Activated effector memory CD4-positive, alpha-beta T cell treated with anti-CD3 and anti-CD28 coated beads, Interleukin-2, amount 50 U/mL, for 16 hours (primary cell): ENCODE results near the gene TSPAN18.

Experiments used
- DNase-seq: peaks from one replicate; pipeline ENCODE4 v3.0.0-alpha.2; 2020

Gene TSPAN18

GRCh38 chr11:44741976-44742375 is 15.2 kb downstream of the TSPAN18 start:
- DNase-seq = no peak

- no peak for DNase-seq
Observed at GRCh38 chr11:44742508-44743246, 15.9 kb downstream of the TSPAN18 start.

DNA sequence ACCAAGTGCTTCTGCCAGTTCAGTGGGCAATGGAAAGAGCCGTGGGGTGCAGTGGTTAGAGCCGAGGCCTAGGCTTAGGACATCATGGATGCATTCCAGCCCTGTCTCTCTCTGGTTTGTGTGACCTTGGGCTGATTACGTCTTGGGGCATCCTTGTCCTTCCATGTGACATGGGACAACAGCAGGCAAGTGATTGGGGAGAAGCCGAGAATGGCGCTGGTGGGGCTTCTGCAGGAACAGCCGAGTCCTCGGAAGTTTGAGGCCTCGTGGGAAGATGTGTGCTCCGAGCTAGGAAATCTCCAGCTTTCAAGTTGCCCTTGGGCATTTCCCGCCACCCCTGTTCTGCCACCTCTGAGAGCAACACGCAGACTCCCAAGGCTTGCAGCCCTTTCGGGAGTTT is 16.6 kb downstream of the TSPAN18 start:
- no peak for DNase-seq

- DNase-seq = no peak
Observed at GRCh38 chr11:44743959-44744557, 17.3 kb downstream of the TSPAN18 start.

DNA sequence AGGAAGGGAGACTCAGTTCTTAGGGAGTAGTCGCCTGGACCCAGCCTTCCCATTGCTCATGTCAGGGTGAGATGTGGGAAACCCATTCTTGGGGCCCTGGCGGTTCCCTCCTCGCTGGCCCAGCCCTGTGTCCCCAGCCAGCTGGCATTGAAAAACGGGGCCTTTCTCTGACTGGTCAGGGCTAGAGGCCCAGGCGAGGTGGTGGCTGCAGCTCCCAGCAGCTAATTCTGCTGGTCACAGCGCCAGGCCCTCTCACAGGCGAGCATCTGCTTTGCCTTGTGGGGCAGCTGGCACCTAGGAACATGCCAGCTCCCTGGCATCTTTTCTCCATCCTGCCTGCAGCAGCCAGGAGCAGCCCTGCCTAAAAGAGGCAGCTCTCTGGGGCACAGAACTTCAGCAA is 20.1 kb downstream of the TSPAN18 start:
- no peak for DNase-seq

GRCh38 chr11:44747316-44747715 is 20.6 kb downstream of the TSPAN18 start:
- no peak for DNase-seq

DNA sequence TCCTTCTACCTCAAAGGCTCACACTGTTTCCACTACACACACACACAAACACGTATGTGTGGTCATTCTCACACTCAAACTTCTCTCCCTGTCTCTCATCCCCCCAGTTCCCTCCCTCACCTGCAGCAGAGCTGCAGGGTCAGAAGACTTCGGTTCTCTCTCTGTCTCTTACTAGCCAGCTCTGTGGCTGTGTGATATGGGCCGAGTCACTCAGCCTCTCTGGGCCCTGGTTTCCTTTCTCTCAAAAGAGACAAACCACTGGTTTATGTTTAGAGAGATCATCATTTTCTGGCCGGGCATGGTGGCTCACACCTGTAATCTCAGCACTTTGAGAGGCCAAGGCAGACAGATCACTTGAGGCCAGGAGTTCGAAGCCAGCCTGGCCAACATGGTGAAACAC is 21.1 kb downstream of the TSPAN18 start:
- no peak for DNase-seq

GRCh38 chr11:44748606-44749005 is 21.8 kb downstream of the TSPAN18 start:
- no peak for DNase-seq

DNA sequence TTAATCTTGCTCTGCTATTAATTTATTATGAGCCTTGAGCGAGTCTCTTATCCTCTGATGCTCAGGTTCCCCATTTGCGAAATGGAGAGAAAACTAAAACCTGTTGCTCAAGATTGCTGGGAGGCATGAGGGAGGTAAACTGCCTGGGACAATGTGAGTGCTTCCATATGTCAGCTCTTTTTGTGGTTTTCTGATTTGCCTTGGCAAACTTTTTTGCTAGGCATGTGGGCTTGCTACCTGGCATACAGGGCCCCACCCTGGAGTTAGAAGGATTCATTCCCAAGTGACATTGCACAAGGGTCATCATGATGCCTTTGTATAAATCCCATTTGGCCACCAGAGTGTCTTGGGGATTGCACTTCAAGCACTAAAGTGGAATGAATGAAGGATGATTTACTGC is 22.4 kb downstream of the TSPAN18 start:
- DNase-seq = no peak

DNA sequence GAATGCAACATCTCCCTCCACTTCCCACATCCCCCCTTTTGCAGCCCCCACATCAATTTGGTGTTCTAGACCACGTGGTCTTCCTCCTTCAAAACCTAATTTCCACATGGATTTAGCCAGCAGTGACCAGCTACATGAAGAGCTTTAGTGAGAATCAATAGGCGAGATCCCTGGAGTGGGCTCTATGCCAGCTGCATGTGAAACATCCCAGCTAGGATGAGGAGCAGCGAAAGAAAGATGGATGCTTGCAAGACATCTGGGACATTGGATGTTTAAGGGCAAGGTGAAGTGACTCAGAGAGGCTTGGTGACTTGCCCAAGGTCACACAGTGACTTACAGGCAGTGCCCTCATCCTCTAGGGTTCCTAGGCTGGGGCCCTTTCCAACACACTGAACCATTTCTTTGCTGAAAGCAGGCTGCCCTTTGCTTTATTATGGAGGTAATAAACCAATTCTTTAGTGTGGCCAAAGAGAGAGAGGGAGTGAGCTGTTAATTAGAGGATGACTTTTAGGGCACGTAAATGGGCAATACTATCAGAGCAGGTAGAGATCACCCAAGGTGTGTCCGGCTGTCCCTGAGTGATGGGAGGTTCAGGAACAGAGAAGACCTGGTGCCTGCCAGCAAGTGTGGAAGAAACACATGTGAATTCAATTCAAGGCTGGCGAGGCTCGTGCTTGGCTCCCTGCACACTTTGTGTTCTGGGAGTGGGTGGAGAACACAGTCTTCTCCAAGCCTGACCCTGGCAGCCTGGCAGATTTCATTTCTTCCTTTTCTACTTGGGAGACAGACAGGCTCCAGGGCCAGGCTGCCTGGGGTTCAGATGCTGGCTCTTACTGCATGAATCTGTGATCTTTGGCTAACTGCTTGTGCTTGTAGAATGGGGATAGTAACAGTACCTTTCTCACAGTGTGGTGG is 24.0 kb downstream of the TSPAN18 start:
- no peak for DNase-seq

DNA sequence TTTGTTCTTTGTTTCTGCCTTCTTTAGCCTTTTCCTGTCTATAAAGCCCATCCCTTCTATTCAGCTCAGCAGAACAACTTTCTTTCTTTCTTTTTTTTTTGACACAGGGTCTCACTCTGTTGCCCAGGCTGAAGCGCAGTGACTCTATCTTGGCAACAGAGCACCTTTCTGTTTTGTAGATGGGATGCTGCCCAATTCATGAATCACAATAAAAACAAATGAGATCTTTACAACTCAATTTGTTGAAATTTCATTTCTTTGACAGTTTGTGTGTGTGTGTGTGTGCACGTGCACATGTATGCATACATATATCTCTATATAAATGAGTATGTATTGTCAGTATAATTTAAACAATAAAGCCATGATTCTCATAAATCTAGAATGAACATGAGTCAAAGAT is 25.5 kb downstream of the TSPAN18 start:
- no peak for DNase-seq

DNA sequence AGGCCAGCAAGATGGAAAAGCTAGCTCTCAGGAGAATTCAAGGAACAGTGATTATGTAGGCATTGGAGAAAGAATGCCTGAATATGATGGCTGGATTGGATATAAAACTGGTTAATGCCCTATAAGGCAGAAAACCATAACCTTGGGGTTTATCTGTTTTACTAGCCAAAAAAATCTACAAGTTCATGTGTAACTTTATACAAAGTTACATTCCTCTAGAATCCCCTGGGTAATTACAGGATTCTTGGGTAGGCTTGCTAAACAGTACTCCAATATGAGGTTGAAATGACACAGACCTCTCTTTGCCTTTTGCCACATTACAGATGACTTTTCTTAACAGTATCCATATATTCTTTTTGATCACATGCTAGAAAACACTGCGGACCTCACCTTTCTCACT is 26.0 kb downstream of the TSPAN18 start:
- no peak for DNase-seq

DNA sequence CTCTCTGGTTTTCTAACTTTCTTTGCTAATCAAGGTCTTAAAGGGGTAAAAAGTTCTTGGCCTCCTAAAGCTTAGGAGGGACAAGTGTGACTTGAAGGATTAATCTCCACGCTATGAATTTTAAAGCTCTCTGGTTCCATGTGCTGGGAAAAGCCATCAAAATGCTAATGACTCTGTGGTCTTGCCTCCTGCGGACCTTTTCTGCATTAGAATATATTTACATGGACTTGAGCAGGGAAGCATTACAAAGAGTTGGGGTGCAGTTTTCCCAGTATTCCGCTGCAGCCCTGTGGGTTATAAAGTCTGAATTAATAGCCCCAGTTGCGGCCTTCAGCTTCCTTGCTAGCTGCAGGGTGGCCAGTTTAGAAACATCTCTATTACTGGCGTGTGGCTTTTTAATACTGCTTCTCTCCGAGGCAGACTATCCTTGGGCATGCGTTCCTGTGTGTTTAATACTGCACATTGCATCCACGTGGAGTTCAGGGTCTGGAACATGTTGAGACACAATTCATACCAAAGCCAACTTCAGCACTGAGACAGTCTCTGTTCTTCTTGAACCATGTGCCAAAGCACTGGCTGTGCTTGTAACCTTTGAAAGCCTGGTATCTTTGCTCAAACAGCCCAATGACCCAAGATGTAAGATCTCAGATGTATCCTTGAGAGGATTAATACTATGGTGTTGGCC is 27.3 kb downstream of the TSPAN18 start:
- DNase-seq = no peak

DNA sequence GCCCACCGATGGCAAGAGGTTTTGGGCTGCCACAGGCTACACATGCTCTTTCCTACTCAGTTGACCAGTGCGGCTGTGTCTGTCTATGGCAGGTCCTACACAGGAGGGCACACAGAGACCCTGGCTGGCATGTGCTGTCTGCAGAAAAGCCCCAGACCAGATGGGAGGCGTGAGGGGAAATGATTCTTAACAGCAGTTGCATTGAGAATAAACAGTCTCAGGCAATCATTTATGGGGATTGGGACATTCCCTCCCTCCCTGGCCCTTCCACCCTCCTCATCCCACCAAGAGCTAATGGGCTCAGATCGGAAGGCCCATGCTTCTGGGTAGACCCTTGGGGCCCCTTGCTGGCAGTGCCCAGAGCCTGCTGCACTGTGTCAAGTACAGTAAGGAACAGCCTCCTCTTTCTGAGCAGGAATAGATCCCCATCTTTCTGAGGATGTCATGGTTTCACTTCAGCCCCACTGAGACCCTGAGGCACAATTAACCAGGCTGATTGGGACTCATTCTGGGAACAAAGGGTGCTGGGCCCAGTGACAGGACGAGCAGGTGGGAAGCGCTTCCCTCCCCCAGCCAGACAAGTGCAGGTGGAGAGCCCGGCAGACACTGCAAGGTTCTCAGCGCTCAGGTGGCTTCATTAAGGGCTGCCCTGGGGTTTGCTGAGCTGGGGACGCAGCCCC is 28.3 kb downstream of the TSPAN18 start:
- DNase-seq = no peak

DNA sequence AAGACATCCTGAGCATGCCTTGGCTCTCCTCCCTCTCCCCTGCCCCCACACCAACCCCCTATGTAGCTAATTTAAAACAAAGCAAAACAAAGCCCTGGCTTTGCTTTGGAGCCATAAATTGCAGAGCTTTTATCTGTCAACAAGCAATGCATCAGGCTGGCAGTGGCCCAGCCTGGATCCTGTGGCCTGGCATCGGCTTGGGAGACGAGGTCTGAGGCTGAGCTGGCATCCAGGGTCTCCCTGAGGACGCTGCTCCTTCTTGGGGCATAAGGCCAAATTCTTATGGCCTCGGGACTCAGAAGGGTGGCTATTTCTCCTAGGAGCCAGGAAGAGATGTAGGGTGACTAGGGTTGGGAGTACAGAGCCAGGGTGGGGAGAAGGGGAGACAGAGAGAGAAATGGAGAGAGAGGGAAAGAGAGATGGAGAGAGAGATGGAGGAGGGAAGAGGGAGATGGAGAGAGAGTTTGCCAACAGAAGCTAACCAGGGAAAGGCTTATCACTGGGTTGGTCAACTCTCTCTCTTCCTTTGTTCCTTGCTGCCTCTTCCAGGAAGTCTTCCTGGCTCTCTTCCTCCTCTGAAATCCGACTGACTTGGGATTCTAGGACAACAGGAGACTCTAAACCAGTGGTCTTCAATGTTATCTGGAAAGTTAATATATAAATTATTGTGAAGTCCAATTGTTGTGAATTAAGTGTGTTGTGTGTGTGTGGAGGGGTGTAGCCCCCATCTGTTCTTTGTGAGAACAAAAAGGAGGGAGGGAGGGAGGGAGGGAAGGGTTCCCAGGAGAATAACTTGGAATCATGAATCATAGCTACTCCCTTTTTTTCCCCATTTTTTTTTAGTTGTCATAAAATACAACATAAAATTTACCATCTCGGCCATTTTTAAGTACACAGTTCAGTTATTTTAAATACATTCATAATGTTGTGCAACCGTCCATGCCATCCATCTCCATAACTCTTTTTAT is 29.1 kb downstream of the TSPAN18 start:
- no peak for DNase-seq

DNA sequence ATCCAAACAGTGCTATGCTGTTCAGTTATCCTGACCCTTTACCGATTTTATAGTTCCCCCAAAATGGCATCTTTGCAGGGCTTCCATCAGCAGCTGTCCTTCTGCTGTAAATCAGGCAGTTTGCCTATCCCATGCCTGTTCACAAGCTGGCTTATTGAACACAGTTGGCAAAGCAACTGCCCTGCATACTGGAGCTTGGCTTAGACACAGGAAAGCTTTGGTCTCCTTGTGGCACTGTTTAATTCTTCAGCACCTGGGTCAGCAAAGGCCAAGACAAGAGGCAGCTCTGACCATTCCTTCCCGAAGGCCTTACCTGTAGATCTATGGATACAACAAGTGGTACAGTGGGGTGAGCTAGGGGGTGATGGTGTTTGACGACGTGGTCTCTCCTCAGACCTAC is 32.2 kb downstream of the TSPAN18 start:
- no peak for DNase-seq

DNA sequence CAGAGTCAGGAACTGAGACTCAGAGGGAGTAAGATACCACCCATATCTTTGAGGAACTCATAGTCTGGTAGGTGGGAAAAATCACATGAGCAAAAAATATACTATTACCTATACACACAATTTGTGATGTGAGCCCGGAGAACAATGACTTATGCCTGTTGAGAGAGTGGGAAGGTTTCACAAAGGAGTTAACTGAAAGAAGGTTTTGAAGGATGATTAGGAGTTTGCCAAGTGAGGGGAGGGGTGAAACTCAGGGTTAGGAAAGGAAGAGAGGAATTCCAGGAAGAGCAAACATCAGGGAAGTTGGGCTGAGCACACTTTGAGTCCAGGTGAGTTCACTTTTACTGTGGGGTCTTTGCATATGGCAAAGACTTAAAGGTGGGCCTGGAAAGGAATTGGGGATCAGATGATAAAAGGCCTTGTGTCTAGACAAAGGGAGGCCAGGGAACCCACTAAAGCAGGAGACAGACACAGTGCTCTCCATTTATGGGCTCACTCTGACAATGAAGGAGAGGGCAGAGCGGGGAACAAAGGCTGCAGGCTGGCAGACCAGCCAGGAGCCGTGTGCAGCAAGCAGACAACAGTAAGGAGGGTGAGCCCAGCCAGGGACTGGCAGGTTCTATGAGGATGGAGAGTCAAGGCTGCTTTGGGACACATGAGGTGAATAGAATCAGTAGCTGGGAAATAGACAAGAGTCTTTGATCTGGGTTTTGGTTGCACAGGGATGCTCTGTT is 33.1 kb downstream of the TSPAN18 start:
- DNase-seq = no peak

- no peak for DNase-seq
Observed at GRCh38 chr11:44760477-44760872, 33.7 kb downstream of the TSPAN18 start.

GRCh38 chr11:44760917-44761550 is 34.3 kb downstream of the TSPAN18 start:
- no peak for DNase-seq

- DNase-seq = no peak
Observed at GRCh38 chr11:44761551-44761961, 34.8 kb downstream of the TSPAN18 start.
